Activated CD8-positive, alpha-beta memory T cell treated with anti-CD3 and anti-CD28 coated beads for 48 hours (primary cell): ENCODE data around the gene CCND1.

Experiments used
- DNase-seq, 3 experiments: peaks; one replicate each; pipeline ENCODE4 v3.0.0-alpha.2; 2020; ENCODE audit warnings: low read depth in 2 of 3, low spot score in 2 of 3

CCND1 gene

GRCh38 chr11:69640995-69641581, at the start of gene CCND1:
Gene CCND1, plus strand, starts transcription at chr11:69641156. Its CDS starts 158 bp downstream, at chr11:69641314.
- DNase-seq = no peak

GRCh38 chr11:69592986-69593650, 47.8 kb upstream of the CCND1 start:
- DNase-seq = no peak

GRCh38 chr11:69593851-69594250, 47.1 kb upstream of the CCND1 start:
- no peak for DNase-seq

GRCh38 chr11:69594481-69594880, 46.5 kb upstream of the CCND1 start:
- no peak for DNase-seq

GRCh38 chr11:69595805-69596665, 44.9 kb upstream of the CCND1 start:
- no peak for DNase-seq

- DNase-seq = no peak
Measured at GRCh38 chr11:69598147-69598546, 42.8 kb upstream of the CCND1 start.

GRCh38 chr11:69599502-69599901, 41.5 kb upstream of the CCND1 start:
- no peak for DNase-seq

GRCh38 chr11:69600001-69600400, 41.0 kb upstream of the CCND1 start:
- no peak for DNase-seq

- no peak for DNase-seq
Measured at GRCh38 chr11:69601011-69601975, 39.7 kb upstream of the CCND1 start.

- DNase-seq = no peak
Measured at GRCh38 chr11:69603111-69603836, 37.7 kb upstream of the CCND1 start.

- no peak for DNase-seq
Measured at GRCh38 chr11:69604055-69604454, 36.9 kb upstream of the CCND1 start.

- DNase-seq = no peak
Measured at GRCh38 chr11:69605737-69606526, 35.0 kb upstream of the CCND1 start.

GRCh38 chr11:69609351-69609750, 31.6 kb upstream of the CCND1 start:
- no peak for DNase-seq

GRCh38 chr11:69611548-69612526, 29.1 kb upstream of the CCND1 start:
- no peak for DNase-seq

- no peak for DNase-seq
Measured at GRCh38 chr11:69613594-69613993, 27.4 kb upstream of the CCND1 start.

GRCh38 chr11:69614085-69614484, 26.9 kb upstream of the CCND1 start:
- no peak for DNase-seq

GRCh38 chr11:69615545-69616278, 25.2 kb upstream of the CCND1 start:
- DNase-seq = no peak

- DNase-seq = no peak
Measured at GRCh38 chr11:69617220-69617619, 23.7 kb upstream of the CCND1 start.
